ENCODE results near the gene CHMP4A.
"Not testable (repeated sequence)": the region's sequence is repeated elsewhere in the genome, so short reads cannot be mapped to it uniquely, and the experiment has no call there.

CHMP4A gene

DNA sequence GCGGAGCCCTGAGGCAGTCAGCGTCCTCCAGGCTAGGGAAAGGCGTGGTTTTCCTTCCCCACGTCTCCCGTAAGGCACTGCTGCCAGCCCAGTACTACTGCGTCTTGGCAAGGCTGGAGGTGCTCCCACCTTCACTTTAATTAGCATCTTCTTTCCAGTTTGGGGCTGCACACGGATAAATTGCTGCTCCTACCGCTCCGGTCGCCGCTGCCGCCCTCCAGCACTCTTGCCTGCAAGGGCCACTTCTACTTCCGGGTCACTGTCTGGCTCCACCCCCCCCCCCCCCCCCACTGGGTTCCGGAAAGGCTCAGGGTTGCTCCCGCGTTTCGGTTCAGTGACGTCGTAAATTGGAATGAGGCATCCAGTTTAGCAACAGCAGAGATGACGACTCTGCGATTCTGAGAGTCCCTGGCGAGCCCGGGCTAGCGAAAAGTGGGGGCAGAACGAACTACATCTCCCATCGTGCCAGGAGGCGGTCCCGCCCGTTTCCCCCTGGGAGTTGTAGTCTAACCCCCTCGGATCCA is 18.9 kb upstream of the CHMP4A start, which contains the start of gene NEDD8:
TSS of gene NEDD8 (minus strand) at position 247 of the 524 bp plus-strand sequence. CDS start at position 147, 100 bp downstream.
- peak within 1 kb of the TSS; percentile 71 for H3K4me3 ChIP-seq (ENCODE audit: low read depth, low read length)
- TF ChIP-seq, protein P1, sequence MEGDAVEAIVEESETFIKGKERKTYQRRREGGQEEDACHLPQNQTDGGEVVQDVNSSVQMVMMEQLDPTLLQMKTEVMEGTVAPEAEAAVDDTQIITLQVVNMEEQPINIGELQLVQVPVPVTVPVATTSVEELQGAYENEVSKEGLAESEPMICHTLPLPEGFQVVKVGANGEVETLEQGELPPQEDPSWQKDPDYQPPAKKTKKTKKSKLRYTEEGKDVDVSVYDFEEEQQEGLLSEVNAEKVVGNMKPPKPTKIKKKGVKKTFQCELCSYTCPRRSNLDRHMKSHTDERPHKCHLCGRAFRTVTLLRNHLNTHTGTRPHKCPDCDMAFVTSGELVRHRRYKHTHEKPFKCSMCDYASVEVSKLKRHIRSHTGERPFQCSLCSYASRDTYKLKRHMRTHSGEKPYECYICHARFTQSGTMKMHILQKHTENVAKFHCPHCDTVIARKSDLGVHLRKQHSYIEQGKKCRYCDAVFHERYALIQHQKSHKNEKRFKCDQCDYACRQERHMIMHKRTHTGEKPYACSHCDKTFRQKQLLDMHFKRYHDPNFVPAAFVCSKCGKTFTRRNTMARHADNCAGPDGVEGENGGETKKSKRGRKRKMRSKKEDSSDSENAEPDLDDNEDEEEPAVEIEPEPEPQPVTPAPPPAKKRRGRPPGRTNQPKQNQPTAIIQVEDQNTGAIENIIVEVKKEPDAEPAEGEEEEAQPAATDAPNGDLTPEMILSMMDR (IDR thresholded peaks at IDR 0.05; ENCODE audit: low read depth, low read length), result no peak
- peak; percentile 81 for DNase-seq
- peaks cover 30% of the 10 kb centered on the region for H3K36me3 ChIP-seq
- H3K27me3 ChIP-seq (ENCODE audit: insufficient read depth, low read depth, severe bottlenecking), result no peaks in the 10 kb centered on the region
- H3K9me3 ChIP-seq (ENCODE audit: severe bottlenecking), result no peaks in the 10 kb centered on the region
- H3K27ac ChIP-seq, result peak within 1 kb of the TSS; percentile 93

DNA sequence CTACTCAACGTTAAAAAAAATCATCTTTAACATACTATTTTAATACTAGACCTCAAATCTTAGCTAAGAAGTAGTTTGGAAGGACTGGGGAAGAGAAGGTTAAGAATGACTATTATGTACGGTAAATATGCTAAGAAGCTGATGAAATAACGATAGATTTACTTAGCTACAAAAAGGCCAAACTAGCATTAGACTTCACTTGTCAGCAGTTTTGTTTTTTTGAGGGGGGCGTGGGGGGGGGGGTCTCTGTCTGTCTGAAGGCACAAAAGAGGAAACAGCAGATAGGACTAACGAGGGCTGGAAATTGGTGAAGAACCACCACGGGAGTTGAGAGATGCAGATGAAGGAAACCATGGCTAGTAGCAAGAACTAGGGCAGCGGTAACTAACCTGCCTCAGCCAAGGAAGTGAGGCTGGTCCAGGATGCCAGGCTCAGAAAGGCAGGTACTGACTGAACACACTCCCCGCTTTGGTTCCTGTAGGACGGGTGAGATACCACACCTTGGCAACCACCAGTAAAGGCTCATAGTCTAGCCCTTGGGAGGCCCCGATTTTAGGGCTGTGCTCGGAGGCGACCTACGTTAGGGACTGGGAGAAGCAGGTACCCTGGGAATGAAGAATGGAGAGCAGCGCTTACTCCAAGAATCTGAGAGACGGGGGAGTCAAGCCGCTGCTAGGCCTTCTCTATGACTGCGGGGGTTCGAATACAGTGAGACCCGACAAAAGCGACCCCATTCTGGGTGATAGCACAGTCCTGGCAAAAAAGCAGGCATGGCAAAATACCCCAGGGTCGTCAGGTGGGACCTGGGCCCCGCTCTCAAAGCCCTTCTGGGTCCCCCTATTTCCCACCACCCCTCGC is 18.2 kb upstream of the CHMP4A start:
- Histone ChIP-seq H3K9me3 (ENCODE audit: severe bottlenecking) (no peaks in the 10 kb centered on the region), H3K4me3 (ENCODE audit: low read depth, low read length) (peak overlapping the region; percentile 71), H3K27ac (peak overlapping the region; percentile 93), H3K27me3 (ENCODE audit: insufficient read depth, low read depth, severe bottlenecking) (no peaks in the 10 kb centered on the region), H3K36me3 (peaks cover 23% of the 10 kb centered on the region)
- TF ChIP-seq, protein P1 (IDR thresholded peaks at IDR 0.05; ENCODE audit: low read depth, low read length), result no peak
- no peak for DNase-seq

DNA sequence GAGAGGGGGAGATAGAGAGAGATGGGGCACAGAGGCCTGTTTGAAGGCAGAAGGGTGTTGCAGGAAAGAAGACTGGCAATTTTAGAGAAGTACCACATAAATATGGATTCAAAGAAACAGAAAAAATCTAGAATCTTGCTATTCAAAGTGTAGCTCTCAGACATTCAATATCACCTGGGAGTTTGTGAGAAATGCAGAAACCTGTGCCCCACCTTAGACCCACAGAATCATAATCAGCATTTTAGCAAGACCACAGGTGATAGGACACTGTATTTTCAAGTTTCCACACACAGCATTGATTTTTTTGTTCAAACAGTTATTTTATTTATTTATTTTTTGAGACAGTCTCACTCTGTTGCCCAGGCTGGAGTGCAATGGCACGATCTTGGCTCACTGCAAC is 15.6 kb upstream of the CHMP4A start:
- no peak overlapping the region for H3K4me3 ChIP-seq (ENCODE audit: low read depth, low read length)
- H3K9me3 ChIP-seq (ENCODE audit: severe bottlenecking), result no peaks in the 10 kb centered on the region
- H3K27me3 ChIP-seq (ENCODE audit: insufficient read depth, low read depth, severe bottlenecking), result no peaks in the 10 kb centered on the region
- no peak for DNase-seq
- TF ChIP-seq, protein P1 (IDR thresholded peaks at IDR 0.05; ENCODE audit: low read depth, low read length), result no peak
- H3K36me3 ChIP-seq, result peaks cover 7% of the 10 kb centered on the region
- no peak overlapping the region for H3K27ac ChIP-seq

DNA sequence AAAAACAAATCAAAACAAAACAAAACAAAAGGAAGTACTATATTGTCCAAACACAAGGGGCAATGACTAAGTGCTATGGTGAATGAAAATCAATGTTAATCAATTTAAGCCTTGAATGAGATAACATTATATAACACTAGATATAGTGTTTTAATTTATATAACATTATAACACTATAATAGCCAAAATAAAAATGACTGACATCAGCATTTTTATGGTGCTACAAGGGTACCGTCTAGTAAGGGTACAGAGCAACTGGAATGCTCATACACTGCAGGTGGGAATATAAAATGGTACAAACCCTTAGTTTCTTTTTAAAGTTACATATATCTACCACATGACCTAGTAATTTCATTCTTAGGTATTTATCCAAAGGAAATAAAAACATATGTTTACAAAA is 13.2 kb upstream of the CHMP4A start:
- no peak overlapping the region for H3K27ac ChIP-seq
- no peaks in the 10 kb centered on the region for H3K9me3 ChIP-seq (ENCODE audit: severe bottlenecking)
- H3K36me3 ChIP-seq, result peaks cover 7% of the 10 kb centered on the region
- TF ChIP-seq, protein P1 (IDR thresholded peaks at IDR 0.05; ENCODE audit: low read depth, low read length), result no peak
- no peak for DNase-seq
- no peaks in the 10 kb centered on the region for H3K27me3 ChIP-seq (ENCODE audit: insufficient read depth, low read depth, severe bottlenecking)
- no peak overlapping the region for H3K4me3 ChIP-seq (ENCODE audit: low read depth, low read length)

DNA sequence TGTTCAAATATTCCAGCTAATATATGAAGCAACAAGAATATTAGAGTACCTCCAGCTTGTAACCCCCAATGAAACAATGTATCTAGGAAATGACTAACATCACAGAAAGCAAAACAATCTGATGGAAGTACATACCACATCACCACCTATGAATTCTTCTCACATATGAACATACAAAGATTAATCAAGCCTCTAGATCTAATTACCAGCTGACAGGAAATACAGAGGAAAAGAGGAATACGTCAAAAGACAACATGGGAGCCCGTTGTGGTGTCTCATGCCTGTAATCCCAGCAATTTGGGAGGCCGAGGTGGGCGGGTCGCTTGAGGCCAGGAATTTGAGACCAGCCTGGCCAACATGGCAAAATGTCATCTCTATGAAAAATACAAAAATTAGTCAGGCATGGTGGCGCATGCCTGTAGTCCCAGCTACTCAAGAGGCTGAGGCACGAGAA is 11.4 kb upstream of the CHMP4A start:
- no peak for DNase-seq
- Histone ChIP-seq H3K36me3 (peaks cover 7% of the 10 kb centered on the region), H3K9me3 (ENCODE audit: severe bottlenecking) (no peaks in the 10 kb centered on the region), H3K27ac (no peak overlapping the region), H3K27me3 (ENCODE audit: insufficient read depth, low read depth, severe bottlenecking) (no peaks in the 10 kb centered on the region), H3K4me3 (ENCODE audit: low read depth, low read length) (no peak overlapping the region)
- TF ChIP-seq, protein P1 (IDR thresholded peaks at IDR 0.05; ENCODE audit: low read depth, low read length), result no peak

DNA sequence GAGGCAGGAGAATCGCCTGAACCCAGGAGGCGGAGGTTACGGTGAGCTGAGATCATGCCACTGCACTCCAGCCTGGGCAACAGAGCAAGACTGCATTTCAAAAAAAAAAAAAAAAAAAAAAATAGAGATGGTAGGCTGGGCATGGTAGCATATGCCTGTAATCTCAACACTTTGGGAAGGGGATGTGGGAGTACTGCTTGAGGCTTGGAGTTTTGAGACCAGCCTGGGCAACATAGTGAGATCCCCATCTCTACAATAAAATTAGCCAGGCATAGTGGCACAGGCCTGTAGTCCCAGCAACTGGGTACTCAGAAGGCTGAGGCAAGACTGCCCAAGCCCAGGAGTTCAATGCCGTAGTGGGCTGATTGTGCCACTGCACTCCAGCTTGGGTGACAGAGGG is 9.7 kb upstream of the CHMP4A start:
- not testable (repeated sequence) for H3K36me3 ChIP-seq; DNase-seq; H3K27me3 ChIP-seq (ENCODE audit: insufficient read depth, low read depth, severe bottlenecking); H3K27ac ChIP-seq; H3K4me3 ChIP-seq (ENCODE audit: low read depth, low read length); H3K9me3 ChIP-seq (ENCODE audit: severe bottlenecking)
